CD4-positive, alpha-beta T cell treated with Interleukin-17A for 1 hour (primary cell): ENCODE results near the gene DCAF5.
"Not testable (repeated sequence)": the region's sequence is repeated elsewhere in the genome, so short reads cannot be mapped to it uniquely, and the experiment has no call there.

ENCODE experiments used
- DNase-seq: peaks from one replicate; pipeline ENCODE4 v3.0.0-alpha.2; 2020

DCAF5 gene

DNA sequence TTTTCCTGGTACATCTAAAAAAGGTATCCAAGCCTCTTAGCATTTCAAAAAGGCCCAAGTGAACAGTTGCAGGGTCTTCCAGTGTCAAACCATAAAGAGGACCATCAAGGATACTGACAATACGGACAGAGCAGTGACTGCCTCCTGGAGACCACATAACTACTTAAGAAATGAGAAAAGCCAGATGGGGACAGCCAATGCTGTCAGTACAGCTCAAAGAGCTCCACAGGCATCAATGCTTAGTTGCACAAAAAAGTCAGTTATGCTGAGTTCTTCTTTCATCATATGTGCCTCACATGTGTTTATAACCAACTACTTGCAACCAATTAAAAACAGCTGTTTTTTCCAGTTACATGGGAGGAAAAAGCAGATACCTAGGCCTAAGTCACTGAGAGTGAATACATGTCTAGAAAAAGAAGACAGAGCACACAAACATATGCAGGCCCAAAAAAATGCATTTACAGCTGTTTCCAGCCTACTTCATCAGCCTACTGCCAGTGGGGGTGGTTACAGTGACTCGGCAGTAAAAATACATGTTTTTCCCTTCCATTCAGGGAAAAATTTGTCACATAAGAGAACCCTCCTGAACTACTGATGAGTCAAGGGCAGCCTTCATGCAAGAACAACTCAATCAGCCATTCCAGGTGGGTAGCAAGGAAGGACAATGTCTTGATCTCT lies 84.0 kb downstream of the DCAF5 start:
- no peak for DNase-seq

DNA sequence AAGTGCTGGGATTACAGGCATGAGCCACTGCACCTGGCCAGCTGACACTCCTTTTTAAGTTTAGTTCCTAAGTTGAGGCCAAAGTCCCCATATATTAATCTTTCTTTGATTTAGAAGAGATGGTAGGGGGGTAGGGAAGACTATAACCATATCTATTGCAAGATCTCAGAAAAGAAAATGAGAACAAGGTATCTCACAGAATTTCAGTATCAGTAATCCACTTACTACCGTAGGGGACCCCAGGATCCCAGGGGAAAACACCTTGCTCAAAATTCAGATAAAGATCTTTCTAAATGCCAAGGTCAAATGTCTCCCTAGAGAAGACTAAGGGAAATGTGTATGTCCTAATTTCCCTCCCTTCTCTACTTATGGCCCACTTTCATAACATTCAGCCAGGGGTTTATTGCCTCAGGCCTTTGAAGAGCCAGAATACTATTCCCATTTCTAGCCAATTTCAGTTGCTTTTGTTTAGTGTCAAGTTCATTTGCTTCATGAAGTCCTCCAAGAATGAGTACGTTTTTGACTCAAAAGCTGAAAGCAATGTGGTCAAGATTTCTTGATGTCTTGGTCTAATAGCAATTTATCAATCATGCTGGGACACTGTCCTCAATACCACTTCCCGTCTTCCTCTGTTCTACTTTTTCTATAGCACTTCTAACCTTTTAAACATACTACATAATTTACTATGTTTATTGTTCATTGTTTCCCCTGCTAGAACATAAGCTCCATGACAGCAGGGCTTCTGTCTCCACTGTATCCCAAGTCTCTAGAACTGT lies 86.3 kb downstream of the DCAF5 start:
- no peak for DNase-seq

GRCh38 chr14:69065934-69066333 lies 87.0 kb downstream of the DCAF5 start:
- not testable (repeated sequence) for DNase-seq

GRCh38 chr14:69064596-69064995 lies 88.3 kb downstream of the DCAF5 start:
- DNase-seq = no peak

DNA sequence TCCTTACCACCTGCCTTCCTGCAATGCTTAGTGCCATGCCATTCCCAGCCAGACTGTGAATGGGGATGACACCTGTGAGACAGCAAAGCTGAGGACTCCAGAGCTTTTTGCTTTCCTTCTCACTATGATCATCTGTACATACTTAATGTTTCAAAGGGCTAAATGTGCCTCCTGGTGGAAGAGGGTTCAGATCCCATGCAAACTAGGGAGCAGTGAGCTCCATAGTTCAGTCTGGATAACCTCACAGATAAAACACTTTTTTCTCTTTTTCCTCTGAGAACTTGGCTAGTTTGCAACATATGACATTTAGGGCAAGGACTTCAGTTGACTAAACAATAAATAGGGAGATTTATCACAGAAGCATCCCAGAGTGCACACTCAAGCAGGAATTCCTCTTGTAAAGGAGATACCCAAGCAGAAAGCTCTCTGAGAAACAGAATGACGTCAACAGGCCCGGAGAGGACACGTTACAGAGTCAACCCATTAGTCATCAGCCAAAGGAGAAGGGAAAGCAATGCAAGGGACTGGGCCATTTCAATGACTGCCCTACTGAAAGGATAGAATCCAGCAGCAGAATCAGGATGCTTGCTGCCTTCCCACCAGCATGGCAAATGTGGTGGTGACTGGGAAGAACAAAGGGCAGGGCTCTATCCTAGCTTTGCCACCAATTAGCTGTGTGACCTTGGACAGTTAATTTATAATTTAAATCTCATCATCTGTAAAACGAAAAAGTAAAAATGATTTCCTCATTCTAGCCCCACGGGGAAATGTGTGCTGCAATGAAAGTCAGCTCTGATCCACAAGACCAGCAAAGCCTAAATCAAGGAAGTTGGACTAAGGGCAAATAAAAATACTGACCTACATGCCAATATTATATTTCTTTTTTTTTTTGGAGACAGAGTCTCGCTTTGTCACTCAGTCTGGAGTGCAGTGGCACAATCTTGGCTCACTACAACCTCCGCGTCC lies 93.0 kb downstream of the DCAF5 start:
- no peak for DNase-seq

- DNase-seq = peak; percentile 7
These were observed 96.7 kb downstream of the DCAF5 start for GRCh38 chr14:69055999-69056788.

DNA sequence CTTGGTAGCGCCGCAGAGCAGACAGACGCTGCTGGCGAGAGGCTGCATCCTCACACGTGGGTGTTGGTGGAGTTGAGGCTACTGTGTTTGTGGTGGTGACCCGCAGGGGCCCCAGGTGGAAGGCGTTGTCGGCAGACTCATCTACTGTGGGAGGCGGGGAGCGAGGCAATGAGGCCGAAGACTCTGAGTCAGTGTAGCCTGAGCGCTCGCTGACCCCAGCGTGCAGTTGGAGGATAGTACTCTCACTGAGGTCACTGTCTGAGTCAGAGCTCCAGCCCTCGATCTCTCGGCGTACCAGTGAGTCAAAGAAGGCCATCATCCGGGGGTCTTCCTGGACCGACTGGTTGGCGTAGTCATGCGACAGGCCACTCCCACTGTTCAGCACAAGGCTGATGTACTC lies 97.8 kb downstream of the DCAF5 start:
- no peak for DNase-seq

DNA sequence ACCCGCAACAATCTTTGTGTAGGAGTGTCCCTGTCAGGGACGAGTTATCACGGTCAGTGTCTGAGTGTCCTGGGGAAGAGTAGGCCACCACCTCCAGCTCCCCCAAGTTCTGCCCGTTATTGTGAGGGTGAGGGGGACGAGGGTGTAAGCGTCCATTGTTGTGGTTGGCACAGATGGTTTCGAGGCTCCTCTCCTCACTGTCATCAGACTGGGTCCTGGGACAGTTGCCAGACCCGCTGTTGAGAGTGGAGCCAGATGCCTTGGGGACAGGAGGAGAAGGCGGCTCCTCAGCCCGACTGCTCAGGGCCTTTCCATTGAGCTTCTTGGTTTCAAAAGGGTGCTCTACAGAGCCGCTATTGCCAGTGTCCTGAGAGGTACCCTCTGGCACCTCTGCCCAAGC lies 98.9 kb downstream of the DCAF5 start:
- DNase-seq = no peak

DNA sequence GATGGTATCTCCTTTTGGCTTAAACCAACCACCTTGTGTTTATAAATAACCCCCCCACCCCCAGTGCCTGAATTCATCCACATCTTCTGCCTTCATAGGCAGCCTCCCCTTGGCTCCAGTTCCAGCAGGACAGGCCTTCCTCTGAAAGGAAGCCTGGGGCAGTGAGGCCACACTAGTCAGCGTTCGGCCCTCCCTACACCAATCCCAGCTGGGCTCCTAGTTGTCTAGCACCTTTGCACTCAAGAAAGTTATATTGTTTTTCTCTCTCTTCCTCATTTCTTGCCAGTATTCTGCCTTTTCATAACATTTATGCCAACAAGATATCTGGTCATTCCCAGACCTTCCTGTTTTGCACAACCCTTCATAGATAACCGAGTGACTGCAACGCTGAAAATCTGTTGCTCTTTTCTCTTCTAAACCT lies 100.7 kb downstream of the DCAF5 start:
- no peak for DNase-seq

GRCh38 chr14:69050240-69051184 lies 102.4 kb downstream of the DCAF5 start:
- no peak for DNase-seq

DNA sequence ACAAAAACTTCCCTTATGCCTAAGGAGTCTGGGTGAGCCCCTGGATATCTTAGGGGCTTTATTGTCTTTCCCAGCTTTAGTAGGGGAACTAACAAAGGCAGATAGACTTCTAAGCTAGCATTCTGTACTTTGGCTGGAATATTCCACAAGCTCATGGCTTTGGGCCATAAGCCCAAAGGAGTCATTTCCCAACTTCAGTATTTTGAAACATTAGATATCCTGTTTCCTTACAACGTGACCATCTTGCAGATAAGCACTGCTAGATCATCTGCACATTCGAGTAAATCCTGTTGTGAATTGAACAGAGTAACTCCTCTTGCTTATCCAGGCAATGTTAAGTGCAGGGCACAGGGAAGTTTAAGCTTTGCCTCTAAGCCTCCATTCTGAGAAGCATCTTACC lies 103.2 kb downstream of the DCAF5 start:
- DNase-seq = no peak

GRCh38 chr14:69048456-69048855 lies 104.5 kb downstream of the DCAF5 start:
- DNase-seq = no peak

- DNase-seq = no peak
These were observed 105.7 kb downstream of the DCAF5 start for GRCh38 chr14:69047255-69047654.

GRCh38 chr14:69046476-69046860 lies 106.5 kb downstream of the DCAF5 start:
- DNase-seq = no peak

DNA sequence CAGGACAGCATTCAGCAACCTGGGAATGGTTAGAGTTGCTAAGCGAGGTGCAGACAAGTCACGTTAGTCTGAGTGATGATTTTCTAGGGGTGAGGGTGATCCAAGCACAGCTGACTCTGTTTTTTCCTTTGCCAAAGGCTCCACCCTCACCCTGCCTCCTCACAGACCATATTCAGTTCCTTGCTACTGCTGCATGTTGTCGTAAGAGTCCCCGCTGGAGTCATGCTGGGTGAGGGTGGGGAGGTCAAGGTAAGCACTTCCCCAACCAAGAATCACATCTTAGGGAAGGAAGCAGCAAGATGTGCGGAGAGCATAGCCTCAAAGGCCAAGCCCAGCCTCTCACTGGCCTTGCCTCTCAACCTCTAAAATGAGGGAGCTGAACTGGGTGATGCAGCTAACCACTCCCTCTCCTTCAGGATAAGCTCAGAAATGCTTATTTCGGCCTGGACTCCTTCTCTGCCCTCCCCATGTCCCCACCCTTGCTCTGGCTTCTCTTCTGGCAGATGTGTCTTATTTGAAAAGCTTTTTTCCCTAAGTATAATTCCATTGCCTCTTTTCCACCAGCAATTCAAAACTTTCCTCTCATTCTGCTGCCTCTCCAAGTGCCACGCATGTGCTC lies 107.0 kb downstream of the DCAF5 start:
- DNase-seq = no peak

- DNase-seq = no peak
These were observed 107.9 kb downstream of the DCAF5 start for GRCh38 chr14:69044965-69045555.

- no peak for DNase-seq
These were observed 108.6 kb downstream of the DCAF5 start for GRCh38 chr14:69044296-69044695.

GRCh38 chr14:69043596-69044260 lies 109.2 kb downstream of the DCAF5 start:
- no peak for DNase-seq

- peak; percentile 6 for DNase-seq
These were observed 110.0 kb downstream of the DCAF5 start for GRCh38 chr14:69042787-69043444.
